Osteocyte (in vitro differentiated cells): ENCODE results near the gene SCART1. TPM values are rescaled to one million over a fixed set of nuclear protein-coding genes. Genes with fewer than 3 reads are reported as not detected.
"Not testable (repeated sequence)": the region's sequence is repeated elsewhere in the genome, so short reads cannot be mapped to it uniquely, and the experiment has no call there.

Experiments
- DNase-seq: peaks from one replicate; pipeline ENCODE4 v3.0.0; 2021; ENCODE audit warnings: mixed read lengths; ENCODE audit not compliant: unreplicated experiment; ENCODE audit errors: extremely low spot score
- H3K27ac Mint-ChIP-seq: one replicate; pipeline ENCODE4 v1.8.0; 2021; ENCODE audit warnings: mild to moderate bottlenecking, mixed read lengths; ENCODE audit not compliant: unreplicated experiment
- H3K27me3 Mint-ChIP-seq: one replicate; pipeline ENCODE4 v1.8.0; 2021; ENCODE audit warnings: mixed read lengths; ENCODE audit not compliant: unreplicated experiment
- H3K36me3 Mint-ChIP-seq: one replicate; pipeline ENCODE4 v1.8.0; 2021; ENCODE audit warnings: mixed read lengths; ENCODE audit not compliant: unreplicated experiment
- H3K4me1 Mint-ChIP-seq: one replicate; pipeline ENCODE4 v1.8.0; 2021; ENCODE audit warnings: mixed read lengths; ENCODE audit not compliant: unreplicated experiment
- H3K4me3 Mint-ChIP-seq: one replicate; pipeline ENCODE4 v1.8.0; 2021; ENCODE audit warnings: mild to moderate bottlenecking, moderate library complexity, mixed read lengths; ENCODE audit not compliant: unreplicated experiment
- H3K9me3 Mint-ChIP-seq: one replicate; pipeline ENCODE4 v1.8.0; 2021; ENCODE audit warnings: mixed read lengths; ENCODE audit not compliant: unreplicated experiment
- CTCF ChIP-seq: fragments of 200-600 bp; sonication (generic); IDR thresholded peaks from 2 replicates; pipeline ENCODE4 v1.5.0; 2021; ENCODE audit warnings: antibody characterized with exemption, mild to moderate bottlenecking, moderate library complexity
- long read RNA-seq: library from polyadenylated mRNA; unstranded; transcript quantifications from one replicate; pipeline ENCODE4 v2.0.0, GENCODE V29; 2021
- total RNA-seq: library from RNA; stranded (reverse); gene quantifications from 2 replicates; pipeline ENCODE4 v1.2.1, GENCODE V29; 2021

The SCART1 gene
- total RNA-seq = 3.2 and 4.8 TPM in 2 replicates
- long read RNA-seq = 0 reads

GRCh38 chr10:133453516-133454203 is at the start of gene SCART1:
TSS of gene SCART1 (plus strand) at chr10:133453945. CDS start at chr10:133453998, 53 bp downstream.
- H3K36me3 Mint-ChIP-seq = peaks cover 3% of the 10 kb centered on the region
- H3K4me1 Mint-ChIP-seq = no peaks in the 10 kb centered on the region
- H3K4me3 Mint-ChIP-seq = no peak within 1 kb of the TSS
- peak; percentile 80 for DNase-seq
- H3K27me3 Mint-ChIP-seq = no peaks in the 10 kb centered on the region
- peaks cover 12% of the 10 kb centered on the region for H3K9me3 Mint-ChIP-seq
- H3K27ac Mint-ChIP-seq = no peak within 1 kb of the TSS
- no peak for TF ChIP-seq CTCF

GRCh38 chr10:133405272-133405671 is 48.5 kb upstream of the SCART1 start:
- no peak for DNase-seq
- peaks cover 21% of the 10 kb centered on the region for H3K9me3 Mint-ChIP-seq
- H3K36me3 Mint-ChIP-seq = peaks cover 77% of the 10 kb centered on the region
- no peak for TF ChIP-seq CTCF
- no peaks in the 10 kb centered on the region for H3K27me3 Mint-ChIP-seq
- H3K4me3 Mint-ChIP-seq = no peak overlapping the region
- H3K27ac Mint-ChIP-seq = no peak overlapping the region
- H3K4me1 Mint-ChIP-seq = no peaks in the 10 kb centered on the region

- peaks cover 81% of the 10 kb centered on the region for H3K36me3 Mint-ChIP-seq
- H3K4me1 Mint-ChIP-seq = no peaks in the 10 kb centered on the region
- no peak for TF ChIP-seq CTCF
- no peak overlapping the region for H3K4me3 Mint-ChIP-seq
- peaks cover 24% of the 10 kb centered on the region for H3K9me3 Mint-ChIP-seq
- H3K27me3 Mint-ChIP-seq = no peaks in the 10 kb centered on the region
- H3K27ac Mint-ChIP-seq = no peak overlapping the region
- DNase-seq = no peak
These were observed 47.8 kb upstream of the SCART1 start for GRCh38 chr10:133405844-133406527.

- no peak overlapping the region for H3K4me3 Mint-ChIP-seq
- peaks cover 75% of the 10 kb centered on the region for H3K36me3 Mint-ChIP-seq
- no peak for DNase-seq
- TF ChIP-seq CTCF = no peak
- H3K9me3 Mint-ChIP-seq = peaks cover 43% of the 10 kb centered on the region
- no peaks in the 10 kb centered on the region for H3K4me1 Mint-ChIP-seq
- no peaks in the 10 kb centered on the region for H3K27me3 Mint-ChIP-seq
- H3K27ac Mint-ChIP-seq = no peak overlapping the region
These were observed 42.0 kb upstream of the SCART1 start for GRCh38 chr10:133411523-133412380.

GRCh38 chr10:133412381-133412711 is 41.4 kb upstream of the SCART1 start:
- no peak overlapping the region for H3K4me3 Mint-ChIP-seq
- H3K27ac Mint-ChIP-seq = no peak overlapping the region
- peaks cover 69% of the 10 kb centered on the region for H3K36me3 Mint-ChIP-seq
- H3K9me3 Mint-ChIP-seq = peaks cover 43% of the 10 kb centered on the region
- H3K4me1 Mint-ChIP-seq = no peaks in the 10 kb centered on the region
- TF ChIP-seq CTCF = no peak
- no peaks in the 10 kb centered on the region for H3K27me3 Mint-ChIP-seq
- DNase-seq = no peak

- not testable (repeated sequence) for H3K27me3 Mint-ChIP-seq, H3K27ac Mint-ChIP-seq, H3K4me3 Mint-ChIP-seq, H3K4me1 Mint-ChIP-seq, DNase-seq
- Mint-ChIP-seq H3K36me3 (peaks cover 56% of the 10 kb centered on the region), H3K9me3 (peaks cover 27% of the 10 kb centered on the region)
These were observed 39.3 kb upstream of the SCART1 start for GRCh38 chr10:133414401-133414800.
